Activated T-helper 1 cell treated with anti-CD3 and anti-CD28 coated beads, Interleukin-12 subunit alpha, Interleukin-12 subunit beta, Interleukin-2, Interleukin-4 antibody, amounts not matched to agents 30 ng/mL and 10 ng/mL and 1 ng/mL, durations not matched to agents 14 hours and 24 hours and 36 hours (primary cell): ENCODE results near the gene GUCD1. TPM values are rescaled to one million over a fixed set of nuclear protein-coding genes. Genes with fewer than 3 reads are reported as not detected.
"Not testable (repeated sequence)": the region's sequence is repeated elsewhere in the genome, so short reads cannot be mapped to it uniquely, and the experiment has no call there.

Source experiments
- DNase-seq: peaks from one replicate; pipeline ENCODE4 v3.0.0; 2021; ENCODE audit warnings: low spot score
- H3K27ac Mint-ChIP-seq: one replicate; pipeline ENCODE4 v1.8.0; 2021; ENCODE audit warnings: mild to moderate bottlenecking, mixed read lengths
- H3K27me3 Mint-ChIP-seq: one replicate; pipeline ENCODE4 v1.8.0; 2022; ENCODE audit warnings: mild to moderate bottlenecking, moderate library complexity, mixed read lengths; ENCODE audit not compliant: insufficient read depth
- H3K36me3 Mint-ChIP-seq: one replicate; pipeline ENCODE4 v1.8.0; 2021; ENCODE audit warnings: low read depth, mixed read lengths
- H3K4me1 Mint-ChIP-seq: one replicate; pipeline ENCODE4 v1.8.0; 2021; ENCODE audit warnings: low read depth, mixed read lengths
- H3K4me3 Mint-ChIP-seq: one replicate; pipeline ENCODE4 v1.8.0; 2021; ENCODE audit warnings: mild to moderate bottlenecking, moderate library complexity, mixed read lengths
- H3K9me3 Mint-ChIP-seq: one replicate; pipeline ENCODE4 v1.8.0; 2021; ENCODE audit warnings: mixed read lengths
- intact Hi-C: fragments of 100-400 bp; cut with micrococcal nuclease; formaldehyde crosslinking; loops from one replicate; pipeline ENCODE4 v1.15.1; 2024
- total RNA-seq: library from RNA; stranded (reverse); gene quantifications from 2 replicates; pipeline ENCODE4 v1.2.3, GENCODE V29; 2022

GUCD1 gene
- total RNA-seq, 1 donor from 2014 or later: 123 TPM

GRCh38 chr22:24543679-24544243 lies 11.2 kb downstream of the GUCD1 start:
- Mint-ChIP-seq H3K4me1 (no peaks in the 10 kb centered on the region), H3K27ac (no peak overlapping the region), H3K27me3 (no peaks in the 10 kb centered on the region), H3K4me3 (no peak overlapping the region), H3K9me3 (no peaks in the 10 kb centered on the region), H3K36me3 (peaks cover 26% of the 10 kb centered on the region)
- DNase-seq: no peak
- intact Hi-C loops: no loop called here

GRCh38 chr22:24543185-24543601 lies 11.7 kb downstream of the GUCD1 start:
- H3K4me1 Mint-ChIP-seq: no peaks in the 10 kb centered on the region
- no peaks in the 10 kb centered on the region for H3K27me3 Mint-ChIP-seq
- intact Hi-C loops: no loop called here
- no peak for DNase-seq
- H3K4me3 Mint-ChIP-seq: no peak overlapping the region
- H3K27ac Mint-ChIP-seq: no peak overlapping the region
- peaks cover 26% of the 10 kb centered on the region for H3K36me3 Mint-ChIP-seq
- H3K9me3 Mint-ChIP-seq: no peaks in the 10 kb centered on the region

GRCh38 chr22:24542641-24543040 lies 12.3 kb downstream of the GUCD1 start:
- intact Hi-C loops: no loop called here
- no peaks in the 10 kb centered on the region for H3K4me1 Mint-ChIP-seq

GRCh38 chr22:24541681-24542515 lies 13.0 kb downstream of the GUCD1 start:
- H3K4me1 Mint-ChIP-seq: no peaks in the 10 kb centered on the region
- H3K36me3 Mint-ChIP-seq: peaks cover 21% of the 10 kb centered on the region
- no peaks in the 10 kb centered on the region for H3K27me3 Mint-ChIP-seq
- H3K27ac Mint-ChIP-seq: no peak overlapping the region
- no peak overlapping the region for H3K4me3 Mint-ChIP-seq
- no peak for DNase-seq
- no peaks in the 10 kb centered on the region for H3K9me3 Mint-ChIP-seq
- intact Hi-C loops: no loop called here

More at GRCh38 chr22:24542641-24543040, 12.3 kb downstream of the GUCD1 start:
- no peaks in the 10 kb centered on the region for H3K27me3 Mint-ChIP-seq
- H3K36me3 Mint-ChIP-seq: peaks cover 26% of the 10 kb centered on the region
- no peak overlapping the region for H3K27ac Mint-ChIP-seq
- H3K9me3 Mint-ChIP-seq: no peaks in the 10 kb centered on the region
- DNase-seq: no peak
- H3K4me3 Mint-ChIP-seq: no peak overlapping the region

- Mint-ChIP-seq H3K27ac (no peak overlapping the region), H3K36me3 (peaks cover 14% of the 10 kb centered on the region), H3K4me3 (no peak overlapping the region), H3K4me1 (no peaks in the 10 kb centered on the region), H3K9me3 (no peaks in the 10 kb centered on the region), H3K27me3 (no peaks in the 10 kb centered on the region)
- intact Hi-C loops: no loop called here
- DNase-seq: no peak
These were observed 14.5 kb downstream of the GUCD1 start for GRCh38 chr22:24540470-24540869.

GRCh38 chr22:24536089-24536488 lies 18.8 kb downstream of the GUCD1 start:
- no peaks in the 10 kb centered on the region for H3K4me1 Mint-ChIP-seq

GRCh38 chr22:24535348-24535747 lies 19.6 kb downstream of the GUCD1 start:
- Mint-ChIP-seq H3K9me3 (no peaks in the 10 kb centered on the region), H3K36me3 (peaks cover 3% of the 10 kb centered on the region), H3K27ac (no peak overlapping the region), H3K4me1 (no peaks in the 10 kb centered on the region), H3K27me3 (peaks cover 3% of the 10 kb centered on the region), H3K4me3 (no peak overlapping the region)
- intact Hi-C loops: no loop called here
- no peak for DNase-seq

More at GRCh38 chr22:24536089-24536488, 18.8 kb downstream of the GUCD1 start:
- DNase-seq: no peak
- H3K4me3 Mint-ChIP-seq: no peak overlapping the region
- no peaks in the 10 kb centered on the region for H3K9me3 Mint-ChIP-seq
- H3K36me3 Mint-ChIP-seq: peaks cover 4% of the 10 kb centered on the region
- peaks cover 3% of the 10 kb centered on the region for H3K27me3 Mint-ChIP-seq
- intact Hi-C loops: no loop called here
- no peak overlapping the region for H3K27ac Mint-ChIP-seq

GRCh38 chr22:24532075-24532474 lies 22.9 kb downstream of the GUCD1 start:
- DNase-seq: no peak
- H3K36me3 Mint-ChIP-seq: no peaks in the 10 kb centered on the region
- peaks cover 3% of the 10 kb centered on the region for H3K27me3 Mint-ChIP-seq
- H3K27ac Mint-ChIP-seq: no peak overlapping the region
- H3K4me3 Mint-ChIP-seq: no peak overlapping the region
- intact Hi-C loops: no loop called here
- no peaks in the 10 kb centered on the region for H3K4me1 Mint-ChIP-seq
- no peaks in the 10 kb centered on the region for H3K9me3 Mint-ChIP-seq

GRCh38 chr22:24530968-24531367 lies 24.0 kb downstream of the GUCD1 start:
- intact Hi-C loops, DNase-seq, H3K36me3 Mint-ChIP-seq, H3K27me3 Mint-ChIP-seq, H3K9me3 Mint-ChIP-seq, H3K4me3 Mint-ChIP-seq, H3K4me1 Mint-ChIP-seq, H3K27ac Mint-ChIP-seq: not testable (repeated sequence)

- Mint-ChIP-seq H3K9me3 (no peaks in the 10 kb centered on the region), H3K36me3 (no peaks in the 10 kb centered on the region), H3K27ac (no peak overlapping the region), H3K27me3 (peaks cover 5% of the 10 kb centered on the region), H3K4me3 (no peak overlapping the region), H3K4me1 (peaks cover 7% of the 10 kb centered on the region)
- intact Hi-C loops: loop anchor here (5.0 kb wide), 1 partner anchor 548 kb away; the partner anchor contains the start of gene GSTT2
- DNase-seq: no peak
These were observed 25.0 kb downstream of the GUCD1 start for GRCh38 chr22:24529898-24530297.

GRCh38 chr22:24526191-24526590 lies 28.7 kb downstream of the GUCD1 start:
- no peak for DNase-seq
- H3K27me3 Mint-ChIP-seq: peaks cover 2% of the 10 kb centered on the region
- no peak overlapping the region for H3K4me3 Mint-ChIP-seq
- no peaks in the 10 kb centered on the region for H3K36me3 Mint-ChIP-seq
- intact Hi-C loops: loop anchor here (5.0 kb wide), 1 partner anchor 544 kb away; the partner anchor contains the start of gene GSTT2
- no peaks in the 10 kb centered on the region for H3K9me3 Mint-ChIP-seq
- H3K27ac Mint-ChIP-seq: no peak overlapping the region
- peaks cover 14% of the 10 kb centered on the region for H3K4me1 Mint-ChIP-seq

- peaks cover 2% of the 10 kb centered on the region for H3K27me3 Mint-ChIP-seq
These were observed 29.4 kb downstream of the GUCD1 start for GRCh38 chr22:24525416-24526037.

GRCh38 chr22:24523873-24524272 lies 31.1 kb downstream of the GUCD1 start:
- intact Hi-C loops: loop anchor here (2.0 kb wide), 1 partner anchor 335 kb away; no protein-coding TSS in a partner anchor
- no peak overlapping the region for H3K4me3 Mint-ChIP-seq
- H3K27ac Mint-ChIP-seq: no peak overlapping the region
- no peak for DNase-seq
- H3K36me3 Mint-ChIP-seq: no peaks in the 10 kb centered on the region
- H3K4me1 Mint-ChIP-seq: peaks cover 14% of the 10 kb centered on the region
- H3K9me3 Mint-ChIP-seq: no peaks in the 10 kb centered on the region
- H3K27me3 Mint-ChIP-seq: peaks cover 2% of the 10 kb centered on the region

More at GRCh38 chr22:24525416-24526037, 29.4 kb downstream of the GUCD1 start:
- H3K36me3 Mint-ChIP-seq: no peaks in the 10 kb centered on the region
- DNase-seq: peak; percentile 73
- no peak overlapping the region for H3K4me3 Mint-ChIP-seq
- intact Hi-C loops: loop anchor here (1.0 to 5.0 kb wide), 7 partner anchors 30 to 543 kb away; partner anchors contain the start of genes GSTT2, GUCD1 and SNRPD3
- H3K4me1 Mint-ChIP-seq: peaks cover 14% of the 10 kb centered on the region
- no peak overlapping the region for H3K27ac Mint-ChIP-seq
- H3K9me3 Mint-ChIP-seq: no peaks in the 10 kb centered on the region
